Measurements from ENCODE around the gene L1CAM. TPM values are rescaled to one million over a fixed set of nuclear protein-coding genes. Genes with fewer than 3 reads are reported as not detected.

L1CAM gene
- total and polyA plus RNA-seq, 2 of the 8 experiments (the other 6 are each of a cell fraction or from before 2014, with no cell fraction given) = 11.0 to 43.0 TPM

GRCh38 chrX:153868576-153869472, 17.1 kb downstream of the L1CAM start:
- Histone ChIP-seq H4K20me1 (replicated peaks in 1 of 2; ENCODE audit: control insufficient read depth in 1 of 2, insufficient read depth in 2 of 2, low read length in 2 of 2) (no peaks in the 10 kb centered on the region), H2BK20ac (ENCODE audit: low read length) (no peak overlapping the region), H3K27me3 (replicated peaks in 1 of 4; ENCODE audit: control insufficient read depth in 3 of 4, extremely low read depth in 1 of 4, insufficient read depth in 3 of 4, low read length in 3 of 4) (no peaks in the 10 kb centered on the region), H4K8ac (ENCODE audit: extremely low read depth, insufficient read depth, low read length) (no peak overlapping the region), H2BK12ac (ENCODE audit: low read depth, low read length) (no peak overlapping the region), H2AFZ (ENCODE audit: low read length) (no peak overlapping the region), H3K4ac (replicated peaks; ENCODE audit: insufficient read length, low read depth, low read length) (no peak overlapping the region), H4K5ac (ENCODE audit: insufficient read length, low read depth, low read length) (no peak overlapping the region), H3K9me3 (ENCODE audit: insufficient read depth in 2 of 2, low read depth in 1 of 2, low read length in 1 of 2) (no peaks in the 10 kb centered on the region), H2BK15ac (ENCODE audit: low read length) (no peak overlapping the region), H3K4me2 (ENCODE audit: insufficient read depth in 1 of 2, low read depth in 2 of 2, low read length in 2 of 2) (no peak overlapping the region), H3K4me1 (replicated peaks in 1 of 4; ENCODE audit: control insufficient read depth in 3 of 4, insufficient read depth in 4 of 4, low read length in 3 of 4) (peaks cover 0 to 4% (median 2%) of the 10 kb centered on the region in 4 experiments; a peak in 4 of 7 replicates), H3K79me2 (ENCODE audit: control insufficient read depth in 1 of 2, insufficient read depth in 2 of 2, low read length in 2 of 2) (no peaks in the 10 kb centered on the region), H3K14ac (ENCODE audit: insufficient read length) (no peak overlapping the region), H3K79me1 (ENCODE audit: low read depth, low read length) (no peaks in the 10 kb centered on the region), H4K91ac (replicated peaks; ENCODE audit: insufficient read length, low read length) (no peak overlapping the region), H2BK120ac (replicated peaks; ENCODE audit: low read depth, low read length) (no peak overlapping the region), H2BK5ac (ENCODE audit: low read depth, low read length) (no peak overlapping the region), H3K18ac (ENCODE audit: extremely low read depth, low read length) (no peak overlapping the region), H3K4me3 (ENCODE audit: extremely low read depth in 1 of 4, insufficient read depth in 2 of 4, low read depth in 3 of 4, low read length in 4 of 4) (no peak overlapping the region), H3K9ac (replicated peaks in 1 of 4; ENCODE audit: extremely low read depth in 1 of 4, low read depth in 3 of 4, low read length in 3 of 4) (no peak overlapping the region), H3K56ac (replicated peaks; ENCODE audit: insufficient read length, low read depth, low read length) (no peak overlapping the region), H3K23ac (ENCODE audit: insufficient read length) (no peak overlapping the region), H3K23me2 (ENCODE audit: low read depth, low read length) (no peaks in the 10 kb centered on the region), H3K27ac (ENCODE audit: low read depth, low read length) (no peak overlapping the region), H2AK5ac (ENCODE audit: low read depth, low read length) (no peak overlapping the region), H3K36me3 (ENCODE audit: control insufficient read depth in 2 of 4, insufficient read depth in 4 of 4, low read length in 3 of 4) (peaks cover 0 to 22% (median under 1%) of the 10 kb centered on the region in 4 experiments; a peak in 1 of 8 replicates)
- ChIA-PET CTCF (ENCODE audit: partially characterized antibody) (no interaction called here), POLR2A (ENCODE audit: partially characterized antibody) (interaction anchor here (1.0 kb wide), 1 partner anchor 10 kb away, joined by 3 read pairs; no protein-coding TSS in a partner anchor)
- DNase-seq (ENCODE audit: low read depth in 1 of 2, low spot score in 2 of 2) = no peak
- FAIRE-seq = no peak
- 93% methylated on average over 18 of the region's 26 CpGs; no CpG with 5 or more reads in 1 of the 2 experiments for WGBS, 2 experiments (ENCODE audit: extremely low coverage in 1 of 2, insufficient coverage in 1 of 2, insufficient read length in 1 of 2, insufficient replicate concordance in 2 of 2, low coverage in 1 of 2, low lambda C conversion rate in 2 of 2, missing lambda C conversion rate in 1 of 2)
- TF ChIP-seq MAX (IDR thresholded peaks at IDR 0.05) = no peak
- TF ChIP-seq USF2 (IDR thresholded peaks at IDR 0.05; ENCODE audit: low read length) = no peak
- no peak for TF ChIP-seq BRCA1 (IDR thresholded peaks at IDR 0.05; ENCODE audit: low read depth, low read length)
- no peak for TF ChIP-seq RNF2 (IDR thresholded peaks at IDR 0.05; ENCODE audit: borderline replicate concordance, low read depth, low read length, missing control alignments, poor library complexity, severe bottlenecking)
- TF ChIP-seq SIX5 (IDR thresholded peaks at IDR 0.05; ENCODE audit: low read depth, low read length) = no peak
- TF ChIP-seq PHF8 (conservative IDR thresholded peaks at IDR 0.05; ENCODE audit: low read depth, low read length) = no peak
- TF ChIP-seq TBP (IDR thresholded peaks at IDR 0.05; ENCODE audit: low read depth, low read length) = no peak
- TF ChIP-seq KDM1A (IDR thresholded peaks at IDR 0.05; ENCODE audit: borderline replicate concordance, low read length) = no peak
- TF ChIP-seq JUND (IDR thresholded peaks at IDR 0.05; ENCODE audit: low read length) = no peak
- no peak for TF ChIP-seq KDM4A (IDR thresholded peaks at IDR 0.05; ENCODE audit: low read depth, low read length, severe bottlenecking)
- TF ChIP-seq SIRT6 (IDR thresholded peaks at IDR 0.05; ENCODE audit: low read length) = no peak
